GM12878 (cell line): Measurements from ENCODE around the gene LGALSL. TPM values are rescaled to one million over a fixed set of nuclear protein-coding genes. Genes with fewer than 3 reads are reported as not detected.

Experiments used
- ATAC-seq: fragments of 200-7000 bp; cut with Tn5 transposase; 3 replicates; pipeline ENCODE4 v1.9.1; 2020; ENCODE audit warnings: mild to moderate bottlenecking, moderate library complexity
- BruUV-seq: library from RNA; stranded (reverse); fragments of 400-500 nt; replicated peaks from 2 replicates; lab custom pipeline; 2021; lab: Mats Ljungman, UMichigan
- CTCF ChIA-PET: fragments of 300-600 bp; sonication (Branson Sonifier 250); formaldehyde crosslinking; extraction: SDS; loops from one replicate; lab custom pipeline; 2021; ENCODE audit warnings: inconsistent platforms; lab: Yijun Ruan, JAX
- POLR2A ChIA-PET: fragments of 350-600 bp; formaldehyde crosslinking; extraction: SDS; loops from one replicate; lab custom pipeline; 2021; ENCODE audit warnings: inconsistent platforms; lab: Charles Lee
- RAD21 ChIA-PET: fragments of 300-600 bp; sonication (Branson Sonifier 250); formaldehyde crosslinking; loops from one replicate; lab custom pipeline; 2023; ENCODE audit warnings: antibody characterized with exemption; ENCODE audit not compliant: unreplicated experiment; lab: Charles Lee
- SMC1A ChIA-PET: fragments of 300-600 bp; sonication (Branson Sonifier 250); formaldehyde crosslinking; loops from one replicate; lab custom pipeline; 2023; ENCODE audit not compliant: unreplicated experiment, uncharacterized antibody; lab: Charles Lee
- DNase-seq: peaks from one replicate; pipeline ENCODE4 v3.0.0-alpha.2; 2011; ENCODE audit warnings: low read depth, low spot score
- FAIRE-seq: peaks from 3 replicates; lab custom pipeline; 2011; peaks lifted over from hg19 to GRCh38; lab: Jason Lieb, UNC
- H2AFZ ChIP-seq: 2 replicates; pipeline ENCODE4 v1.6.0; 2011; ENCODE audit warnings: low read depth, low read length, control low read depth; ENCODE audit not compliant: control insufficient read depth
- H3K27ac ChIP-seq: 2 replicates; pipeline ENCODE4 v1.5.1; 2011; ENCODE audit warnings: control low read depth; ENCODE audit not compliant: control insufficient read depth, insufficient read depth
- H3K27me3 ChIP-seq, 2 experiments: replicated peaks in 1 of 2; 2 replicates each; pipeline versions ENCODE4 v1.6.0 to v1.6.1; 2011; ENCODE audit warnings: low read length in 1 of 2; ENCODE audit not compliant: control insufficient read depth in 2 of 2, insufficient read depth in 2 of 2
- H3K36me3 ChIP-seq, 2 experiments: 2 replicates each; pipeline ENCODE4 v1.5.1; 2011; ENCODE audit warnings: low read length in 1 of 2; ENCODE audit not compliant: control insufficient read depth in 2 of 2, insufficient read depth in 2 of 2
- H3K4me1 ChIP-seq: 2 replicates; pipeline ENCODE4 v1.6.1; 2011; ENCODE audit warnings: mild to moderate bottlenecking, low read length, moderate library complexity, mixed read lengths; ENCODE audit not compliant: control insufficient read depth, insufficient read depth
- H3K4me2 ChIP-seq: 2 replicates; pipeline ENCODE4 v1.6.0; 2011; ENCODE audit warnings: control low read depth; ENCODE audit not compliant: control insufficient read depth, insufficient read depth
- H3K4me3 ChIP-seq: fragments of 200-600 bp; sonication (generic); 2 replicates; pipeline ENCODE4 v1.5.1; 2016
- H3K79me2 ChIP-seq: 2 replicates; pipeline ENCODE4 v1.6.0; 2011; ENCODE audit warnings: low read length; ENCODE audit not compliant: control insufficient read depth, insufficient read depth
- H3K9ac ChIP-seq: 2 replicates; pipeline ENCODE4 v1.8.0; 2011; ENCODE audit warnings: low read length, control low read depth, mixed read lengths; ENCODE audit not compliant: control insufficient read depth, insufficient read depth
- H3K9me3 ChIP-seq: replicated peaks from 3 replicates; pipeline ENCODE4 v1.5.1; 2011; ENCODE audit warnings: mild to moderate bottlenecking, low read length; ENCODE audit not compliant: control insufficient read depth, insufficient read depth
- H4K20me1 ChIP-seq: 2 replicates; pipeline ENCODE4 v1.6.0; 2011; ENCODE audit not compliant: control insufficient read depth, insufficient read depth
- CBX5 ChIP-seq: sonication (generic); IDR thresholded peaks from 2 replicates; pipeline ENCODE4 v1.6.1; 2016; ENCODE audit warnings: low read depth, moderate library complexity, mild to moderate bottlenecking, inconsistent platforms
- CHD1 ChIP-seq: IDR thresholded peaks from 2 replicates; pipeline ENCODE4 v1.6.1; 2012; ENCODE audit warnings: low read depth, low read length, improper control_type of control experiment
- FOXK2 ChIP-seq: fragments of 450-650 bp; IDR thresholded peaks from 2 replicates; pipeline ENCODE4 v1.6.1; 2017; ENCODE audit warnings: mild to moderate bottlenecking, moderate library complexity
- HDAC6 ChIP-seq: fragments of 200-600 bp; sonication (generic); IDR thresholded peaks from one replicate; pipeline ENCODE4 v1.8.0; 2017; ENCODE audit warnings: antibody characterized with exemption; ENCODE audit not compliant: unreplicated experiment
- IKZF2 ChIP-seq, 2 experiments: fragments of 450-650 bp; IDR thresholded peaks; 2 replicates each; pipeline ENCODE4 v1.6.1; 2017; ENCODE audit warnings: mild to moderate bottlenecking in 2 of 2, moderate library complexity in 2 of 2
- MEF2B ChIP-seq: fragments of 450-650 bp; IDR thresholded peaks from 2 replicates; pipeline ENCODE4 v1.6.1; 2018; ENCODE audit warnings: mild to moderate bottlenecking, moderate library complexity; ENCODE audit not compliant: partially characterized antibody, poor library complexity, severe bottlenecking
- MTA2 ChIP-seq: fragments of 450-650 bp; IDR thresholded peaks from 2 replicates; pipeline ENCODE4 v1.6.1; 2016; ENCODE audit warnings: low read depth, mild to moderate bottlenecking, moderate library complexity
- PAX8 ChIP-seq: fragments of 450-650 bp; IDR thresholded peaks from 2 replicates; pipeline ENCODE4 v1.6.1; 2017; ENCODE audit warnings: mild to moderate bottlenecking, moderate library complexity
- RAD21 ChIP-seq: IDR thresholded peaks from 2 replicates; pipeline ENCODE4 v1.6.1; 2011; ENCODE audit warnings: mild to moderate bottlenecking, low read depth, low read length, moderate library complexity; ENCODE audit not compliant: insufficient read depth
- SIX5 ChIP-seq: IDR thresholded peaks from 2 replicates; pipeline ENCODE4 v1.6.1; 2011; ENCODE audit warnings: mild to moderate bottlenecking, low read depth, low read length, moderate library complexity; ENCODE audit not compliant: severe bottlenecking
- TCF12 ChIP-seq: IDR thresholded peaks from 2 replicates; pipeline ENCODE4 v1.6.1; 2011; ENCODE audit warnings: low read depth, mild to moderate bottlenecking, low read length
- WGBS: methylation state at CpG from one replicate; pipeline ENCODE4 v1.1.6; 2016; ENCODE audit warnings: low lambda C conversion rate; ENCODE audit not compliant: insufficient replicate concordance, insufficient coverage; ENCODE audit errors: missing lambda C conversion rate; 5-methylcytosine and 5-hydroxymethylcytosine counted together
- in situ Hi-C: fragments of 300-500 bp; cut with MboI; formaldehyde crosslinking; loops from 9 replicates; pipeline ENCODE4 v1.14.3; 2018; ENCODE audit warnings: mixed read lengths
- intact Hi-C: fragments of 100-400 bp; cut with micrococcal nuclease; formaldehyde crosslinking; loops from one replicate; pipeline ENCODE4 v1.14.2; 2022; ENCODE audit not compliant: unreplicated experiment
- polyA plus RNA-seq, 11 experiments: library from polyadenylated mRNA; depleted of rRNA in 4 of 11; unstranded in 6 of 11; stranded (reverse) in 5 of 11; fragments of >200 nt; fragmentation: Nextera tagmentation in 4 of 11; fragmentation: Illumina TruSeq in 1 of 11; extraction: Ambion mirVana in 4 of 11; extraction: Trizol in 1 of 11; gene quantifications; 1 replicate in 1 of 11; 2 replicates in 10 of 11; pipeline versions ENCODE4 v1.2.1 to v1.2.3, GENCODE V29; 2011 to 2016; ENCODE audit warnings: inconsistent platforms in 2 of 11, missing spikeins in 2 of 11, low read depth in 1 of 11
- total RNA-seq, 4 experiments: library from RNA; depleted of rRNA in 3 of 4; stranded (reverse); fragments of >200 nt in 3 of 4; fragmentation: Illumina TruSeq in 1 of 4; extraction: Trizol in 1 of 4; gene quantifications; 2 replicates each; pipeline versions ENCODE4 v1.2.1 to v1.2.3, GENCODE V29; 2013 to 2021
- TF ChIP-seq, protein P1 (sequence below): IDR thresholded peaks from 2 replicates; pipeline ENCODE4 v1.6.1; 2012; ENCODE audit warnings: low read depth, low read length, improper control_type of control experiment
- TF ChIP-seq, protein P2 (sequence below): fragments of 450-650 bp; IDR thresholded peaks from 2 replicates; pipeline ENCODE4 v1.6.1; 2017; ENCODE audit warnings: mild to moderate bottlenecking, moderate library complexity
- TF ChIP-seq, protein P3 (sequence below): fragments of 450-650 bp; IDR thresholded peaks from 2 replicates; pipeline ENCODE4 v1.6.1; 2017; ENCODE audit warnings: borderline replicate concordance

Gene LGALSL
- total and polyA plus RNA-seq, 10 of the 15 experiments (the other 5 are each of a cell fraction or from before 2014, with no cell fraction given), result 3.3 to 9.1 (median 4.9) TPM

DNA sequence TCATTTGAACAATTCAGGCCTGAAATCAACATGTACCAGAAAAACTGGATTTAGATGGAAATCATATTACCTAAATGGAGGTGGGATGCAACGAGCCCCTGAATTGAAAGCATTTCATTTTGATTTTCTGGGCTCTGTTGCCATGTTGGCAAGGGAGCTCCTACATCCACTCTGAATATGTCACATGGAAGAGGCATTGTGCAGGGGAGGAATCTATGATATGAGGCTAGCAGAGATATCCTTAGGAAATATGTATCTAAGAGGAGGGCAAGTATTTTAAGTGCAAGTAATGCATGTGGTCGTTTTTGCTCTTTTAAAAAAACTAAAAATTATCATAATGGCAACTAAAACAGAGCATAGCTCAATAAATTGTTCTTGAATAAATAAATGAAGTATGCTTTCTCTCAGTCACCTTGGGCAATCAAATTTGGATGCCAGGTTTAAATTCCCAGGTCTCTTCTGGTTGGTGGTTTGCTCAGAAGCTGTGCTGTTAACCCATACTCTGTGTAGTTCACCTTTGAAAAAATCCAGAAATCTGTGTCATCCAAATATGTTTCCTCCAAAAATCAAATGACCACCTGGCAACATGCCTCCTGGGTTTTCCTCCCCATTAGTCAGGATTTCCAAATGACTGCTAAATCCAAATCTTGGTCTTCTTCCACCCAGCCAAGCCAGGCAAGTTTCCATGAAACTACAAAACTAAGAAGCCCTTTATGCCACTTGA, 6.5 kb upstream of the LGALSL start (continued):
- no peak for TF ChIP-seq FOXK2
- TF ChIP-seq, protein P1, sequence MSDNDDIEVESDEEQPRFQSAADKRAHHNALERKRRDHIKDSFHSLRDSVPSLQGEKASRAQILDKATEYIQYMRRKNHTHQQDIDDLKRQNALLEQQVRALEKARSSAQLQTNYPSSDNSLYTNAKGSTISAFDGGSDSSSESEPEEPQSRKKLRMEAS, result no peak

DNA sequence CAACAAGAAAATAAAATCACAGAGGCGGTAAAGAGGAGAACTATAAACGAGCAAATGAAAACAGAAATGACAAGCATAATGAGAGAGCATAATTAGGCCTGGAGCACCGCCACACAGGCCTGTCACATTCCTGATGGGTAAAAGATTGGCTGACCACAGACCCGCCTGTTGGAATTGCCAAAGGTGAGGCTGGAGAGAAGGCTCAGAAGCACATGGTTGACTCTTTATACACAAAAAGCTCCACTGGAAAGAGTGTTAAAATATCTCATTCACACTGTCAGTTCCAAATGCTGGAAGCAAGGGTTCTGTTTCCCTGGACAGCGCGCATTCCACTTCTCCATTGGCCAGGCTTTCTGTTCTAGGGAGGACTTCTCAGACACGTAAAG, 5.9 kb upstream of the LGALSL start:
- intact Hi-C loops, result no loop called here
- Histone ChIP-seq H3K79me2 (no peaks in the 10 kb centered on the region), H3K36me3 (no peaks in the 10 kb centered on the region), H3K4me2 (no peak overlapping the region), H2AFZ (no peak overlapping the region), H3K27ac (no peak overlapping the region), H3K4me3 (no peak overlapping the region), H3K9me3 (no peaks in the 10 kb centered on the region), H4K20me1 (no peaks in the 10 kb centered on the region), H3K4me1 (0 out of 2 replicates have a peak, but pooled peaks cover 5% of the 10 kb centered on the region), H3K27me3 (no peaks in the 10 kb centered on the region), H3K9ac (no peak overlapping the region)
- FAIRE-seq, result no peak
- ATAC-seq, result no peak
- no peak for DNase-seq
- in situ Hi-C loops, result no loop called here
- BruUV-seq, result no TSS peak
- POLR2A ChIA-PET, result no interaction called here
- 72% methylated on average over 7 of the region's 7 CpGs for WGBS
- RAD21 ChIA-PET, result no interaction called here
- CTCF ChIA-PET, result no interaction called here
- SMC1A ChIA-PET, result interaction anchor here (1.1 kb wide), 1 partner anchor 8 kb away, joined by 3 read pairs; no protein-coding TSS in a partner anchor
- no peak for TF ChIP-seq HDAC6
- no peak for TF ChIP-seq MTA2
- TF ChIP-seq, protein P2, sequence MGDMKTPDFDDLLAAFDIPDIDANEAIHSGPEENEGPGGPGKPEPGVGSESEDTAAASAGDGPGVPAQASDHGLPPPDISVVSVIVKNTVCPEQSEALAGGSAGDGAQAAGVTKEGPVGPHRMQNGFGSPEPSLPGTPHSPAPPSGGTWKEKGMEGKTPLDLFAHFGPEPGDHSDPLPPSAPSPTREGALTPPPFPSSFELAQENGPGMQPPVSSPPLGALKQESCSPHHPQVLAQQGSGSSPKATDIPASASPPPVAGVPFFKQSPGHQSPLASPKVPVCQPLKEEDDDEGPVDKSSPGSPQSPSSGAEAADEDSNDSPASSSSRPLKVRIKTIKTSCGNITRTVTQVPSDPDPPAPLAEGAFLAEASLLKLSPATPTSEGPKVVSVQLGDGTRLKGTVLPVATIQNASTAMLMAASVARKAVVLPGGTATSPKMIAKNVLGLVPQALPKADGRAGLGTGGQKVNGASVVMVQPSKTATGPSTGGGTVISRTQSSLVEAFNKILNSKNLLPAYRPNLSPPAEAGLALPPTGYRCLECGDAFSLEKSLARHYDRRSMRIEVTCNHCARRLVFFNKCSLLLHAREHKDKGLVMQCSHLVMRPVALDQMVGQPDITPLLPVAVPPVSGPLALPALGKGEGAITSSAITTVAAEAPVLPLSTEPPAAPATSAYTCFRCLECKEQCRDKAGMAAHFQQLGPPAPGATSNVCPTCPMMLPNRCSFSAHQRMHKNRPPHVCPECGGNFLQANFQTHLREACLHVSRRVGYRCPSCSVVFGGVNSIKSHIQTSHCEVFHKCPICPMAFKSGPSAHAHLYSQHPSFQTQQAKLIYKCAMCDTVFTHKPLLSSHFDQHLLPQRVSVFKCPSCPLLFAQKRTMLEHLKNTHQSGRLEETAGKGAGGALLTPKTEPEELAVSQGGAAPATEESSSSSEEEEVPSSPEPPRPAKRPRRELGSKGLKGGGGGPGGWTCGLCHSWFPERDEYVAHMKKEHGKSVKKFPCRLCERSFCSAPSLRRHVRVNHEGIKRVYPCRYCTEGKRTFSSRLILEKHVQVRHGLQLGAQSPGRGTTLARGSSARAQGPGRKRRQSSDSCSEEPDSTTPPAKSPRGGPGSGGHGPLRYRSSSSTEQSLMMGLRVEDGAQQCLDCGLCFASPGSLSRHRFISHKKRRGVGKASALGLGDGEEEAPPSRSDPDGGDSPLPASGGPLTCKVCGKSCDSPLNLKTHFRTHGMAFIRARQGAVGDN, result no peak
- no peak for TF ChIP-seq CBX5
- TF ChIP-seq RAD21, result no peak
- TF ChIP-seq IKZF2 (IDR thresholded peaks at IDR 0.05), result no peak
- no peak for TF ChIP-seq CHD1
- TF ChIP-seq, protein P1, result no peak
- TF ChIP-seq SIX5, result no peak
- no peak for TF ChIP-seq TCF12
- no peak for TF ChIP-seq MEF2B
- TF ChIP-seq, protein P3, sequence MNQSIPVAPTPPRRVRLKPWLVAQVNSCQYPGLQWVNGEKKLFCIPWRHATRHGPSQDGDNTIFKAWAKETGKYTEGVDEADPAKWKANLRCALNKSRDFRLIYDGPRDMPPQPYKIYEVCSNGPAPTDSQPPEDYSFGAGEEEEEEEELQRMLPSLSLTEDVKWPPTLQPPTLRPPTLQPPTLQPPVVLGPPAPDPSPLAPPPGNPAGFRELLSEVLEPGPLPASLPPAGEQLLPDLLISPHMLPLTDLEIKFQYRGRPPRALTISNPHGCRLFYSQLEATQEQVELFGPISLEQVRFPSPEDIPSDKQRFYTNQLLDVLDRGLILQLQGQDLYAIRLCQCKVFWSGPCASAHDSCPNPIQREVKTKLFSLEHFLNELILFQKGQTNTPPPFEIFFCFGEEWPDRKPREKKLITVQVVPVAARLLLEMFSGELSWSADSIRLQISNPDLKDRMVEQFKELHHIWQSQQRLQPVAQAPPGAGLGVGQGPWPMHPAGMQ, result no peak
- no peak for TF ChIP-seq PAX8
